ENCODE measurements around the gene COMMD8. TPM values are rescaled to one million over a fixed set of nuclear protein-coding genes. Genes with fewer than 3 reads are reported as not detected.
A peak's percentile ranks its signal among the peaks of the same experiment; 100 is the strongest.

The COMMD8 gene
- total RNA-seq, 1 experiment from 2014 or later, result 62.1 TPM

DNA sequence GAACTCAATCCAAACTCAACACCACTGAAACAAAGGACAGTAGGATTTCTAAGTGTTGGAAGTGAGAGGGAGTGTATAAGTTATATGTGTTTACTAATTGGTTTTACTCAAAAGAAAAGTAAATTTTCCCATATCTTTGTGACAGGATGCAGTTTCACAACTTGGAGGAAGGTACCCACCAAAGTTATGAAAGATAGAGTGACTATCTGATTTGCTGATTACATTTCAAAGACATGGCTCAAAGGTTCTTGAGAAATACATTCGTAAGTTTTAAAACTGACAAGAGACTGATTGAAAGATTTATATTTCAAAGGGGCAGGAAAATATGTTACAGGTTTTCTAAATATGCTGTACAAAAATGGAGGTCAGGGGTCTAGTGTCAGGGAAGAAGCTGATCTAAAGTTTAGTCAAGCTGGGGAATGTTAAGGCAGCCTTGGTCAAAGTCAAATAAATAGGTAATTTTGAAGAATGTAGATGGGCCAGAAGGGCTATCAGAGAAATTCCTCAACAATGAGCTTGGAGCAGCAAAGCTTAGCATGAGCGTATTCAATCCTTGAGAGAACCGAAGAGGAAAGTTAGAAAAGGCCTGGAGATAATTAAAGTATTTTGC lies 9.7 kb upstream of the COMMD8 start:
- no peak for DNase-seq (ENCODE audit: low read depth)

GRCh38 chr4:47471591-47471990 lies 8.1 kb upstream of the COMMD8 start:
- DNase-seq (ENCODE audit: low read depth), result no peak

- DNase-seq (ENCODE audit: low read depth), result no peak
These were observed 7.6 kb upstream of the COMMD8 start for GRCh38 chr4:47471064-47471463.

DNA sequence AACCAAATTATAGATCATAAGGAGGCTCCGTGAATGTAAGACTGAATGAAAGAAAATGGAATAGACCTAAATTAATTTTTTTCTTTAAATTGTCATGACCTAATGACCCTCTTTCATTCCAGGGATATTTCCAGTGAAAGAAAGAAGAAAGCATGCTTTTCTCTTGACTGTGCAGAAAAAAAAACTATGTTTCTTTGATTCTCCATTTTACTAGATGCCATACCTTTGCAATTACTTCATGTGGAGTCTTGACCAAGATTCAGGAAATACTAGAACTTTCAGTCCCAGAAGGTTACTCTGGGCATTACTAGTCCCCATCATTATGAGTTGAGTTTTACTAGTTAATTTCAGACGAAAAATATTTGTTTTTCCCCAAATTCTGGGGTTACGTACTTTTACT lies 6.4 kb upstream of the COMMD8 start:
- DNase-seq (ENCODE audit: low read depth), result peak; percentile 22

GRCh38 chr4:47468706-47469365 lies 5.3 kb upstream of the COMMD8 start:
- no peak for DNase-seq (ENCODE audit: low read depth)

- no peak for DNase-seq (ENCODE audit: low read depth)
These were observed 2.7 kb upstream of the COMMD8 start for GRCh38 chr4:47466056-47466785.

GRCh38 chr4:47465004-47465403 lies 1.5 kb upstream of the COMMD8 start:
- no peak for DNase-seq (ENCODE audit: low read depth)

DNA sequence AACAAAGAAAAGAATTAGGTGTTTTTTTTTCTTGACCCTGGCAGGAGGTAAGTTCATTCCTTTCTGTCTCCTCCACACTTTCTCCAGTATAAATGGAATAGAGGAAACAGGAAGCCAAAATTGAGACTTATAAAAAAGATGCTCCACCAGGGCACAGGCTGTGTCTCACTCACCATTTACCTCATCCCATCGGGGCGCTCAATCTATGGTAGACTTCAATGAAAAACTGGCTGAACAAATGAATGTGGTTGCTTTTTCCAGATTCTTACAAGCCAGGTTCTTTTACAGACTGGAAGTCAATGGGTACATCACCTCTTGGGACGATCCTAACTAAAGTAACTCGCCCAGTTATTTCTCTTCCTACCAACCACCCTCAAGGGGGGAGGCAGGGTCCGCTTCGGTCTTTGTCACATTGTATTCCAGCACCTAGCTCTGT lies 685 bp downstream of the COMMD8 start:
- no peak for DNase-seq (ENCODE audit: low read depth)

GRCh38 chr4:47451657-47452056 lies 11.8 kb downstream of the COMMD8 start:
- no peak for DNase-seq (ENCODE audit: low read depth)

DNA sequence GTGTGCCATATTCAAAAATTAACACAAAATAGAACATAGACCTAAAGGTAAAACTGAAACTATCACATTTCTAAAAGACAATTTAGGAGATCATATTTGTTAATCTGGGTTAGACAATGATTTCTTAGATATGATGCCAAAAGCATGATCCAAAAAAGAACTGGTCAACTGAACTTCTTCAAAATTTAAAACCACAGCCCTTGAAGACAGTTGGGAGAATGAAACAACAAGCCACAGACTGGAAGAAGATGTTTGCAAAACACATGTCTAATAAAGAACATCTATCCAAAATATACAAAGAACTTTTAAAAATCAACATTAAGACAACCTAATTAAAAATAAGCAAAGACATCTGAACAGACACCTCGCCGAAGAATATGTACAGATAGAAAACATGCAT lies 19.5 kb downstream of the COMMD8 start:
- no peak for DNase-seq (ENCODE audit: low read depth)

- no peak for DNase-seq (ENCODE audit: low read depth)
These were observed 20.5 kb downstream of the COMMD8 start for GRCh38 chr4:47442980-47443379.

DNA sequence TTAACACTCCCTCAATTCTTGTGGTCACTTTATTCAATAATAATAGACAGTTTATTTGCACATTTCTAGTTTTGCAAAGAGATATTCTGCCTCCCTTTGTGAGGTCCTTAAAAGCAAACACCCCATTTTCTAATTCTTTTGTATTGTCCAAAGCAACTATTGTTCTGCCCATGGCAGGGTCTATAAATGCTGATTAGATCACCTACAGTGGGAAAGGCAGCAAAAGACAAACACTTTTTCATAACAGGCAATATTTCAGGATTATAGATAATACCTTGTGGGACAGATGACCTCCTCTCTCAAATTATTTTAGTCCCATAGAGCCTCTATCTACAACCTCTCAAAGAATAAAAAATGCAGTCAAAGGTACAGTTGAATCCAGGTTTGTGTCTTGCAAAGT lies 28.6 kb downstream of the COMMD8 start:
- no peak for DNase-seq (ENCODE audit: low read depth)

DNA sequence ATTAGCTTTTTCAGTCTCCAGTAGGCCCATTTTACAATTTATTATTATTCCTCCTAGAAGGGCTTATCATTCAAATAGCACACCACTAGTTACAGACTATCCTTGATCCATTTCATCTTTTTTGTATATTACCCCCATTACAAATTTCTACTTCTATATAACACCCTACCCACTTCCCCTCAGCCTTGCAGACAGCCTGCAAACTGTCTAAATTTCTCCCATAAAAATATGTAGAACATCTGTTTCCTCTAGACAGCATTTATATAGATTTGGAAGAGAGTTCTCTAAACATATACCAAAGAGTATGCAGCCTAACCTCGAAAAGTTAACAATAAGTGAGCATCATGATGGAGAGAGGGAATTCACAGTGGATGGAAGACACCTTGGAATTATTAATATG lies 30.8 kb downstream of the COMMD8 start:
- no peak for DNase-seq (ENCODE audit: low read depth)

GRCh38 chr4:47427935-47428334 lies 35.6 kb downstream of the COMMD8 start:
- DNase-seq (ENCODE audit: low read depth), result no peak

DNA sequence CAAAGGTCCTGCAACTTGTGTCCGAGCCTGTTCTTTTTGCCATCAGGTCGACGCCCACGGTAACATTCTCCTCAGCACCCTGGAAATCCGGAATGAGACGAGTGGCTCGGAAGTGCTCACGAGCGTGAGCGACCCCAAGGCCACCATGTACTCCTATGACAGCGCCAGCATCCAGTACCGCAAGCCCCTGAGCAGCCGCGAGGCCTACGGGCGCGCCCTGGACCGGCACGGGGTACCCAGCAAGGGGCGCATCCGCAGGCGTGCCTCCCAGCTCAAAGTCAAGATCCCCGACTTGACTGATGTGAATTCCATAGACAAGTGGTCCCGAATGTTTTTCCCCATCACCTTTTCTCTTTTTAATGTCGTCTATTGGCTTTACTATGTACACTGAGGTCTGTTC lies 37.9 kb downstream of the COMMD8 start:
- no peak for DNase-seq (ENCODE audit: low read depth)

GRCh38 chr4:47419296-47419695 lies 44.2 kb downstream of the COMMD8 start:
- DNase-seq (ENCODE audit: low read depth), result no peak

GRCh38 chr4:47418147-47418546 lies 45.4 kb downstream of the COMMD8 start:
- no peak for DNase-seq (ENCODE audit: low read depth)

DNA sequence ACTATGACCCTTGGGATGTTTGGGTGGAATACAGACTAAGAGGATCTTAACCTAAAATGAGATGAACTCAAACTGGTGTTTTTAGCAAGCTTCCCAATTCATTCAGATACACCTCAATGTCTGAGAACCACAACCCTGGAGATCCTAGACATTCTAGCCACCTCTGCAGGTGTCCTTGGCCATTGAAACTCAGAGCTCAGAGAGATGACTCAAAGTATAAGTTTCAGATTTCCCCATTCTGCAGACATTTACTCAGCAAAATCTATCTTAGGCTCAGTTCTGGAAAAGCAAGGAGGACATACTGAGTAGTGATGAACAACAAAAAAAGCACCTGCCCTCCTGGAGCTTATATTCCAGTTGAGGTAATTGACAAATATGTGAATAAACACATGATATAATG lies 47.8 kb downstream of the COMMD8 start:
- DNase-seq (ENCODE audit: low read depth), result no peak

- DNase-seq (ENCODE audit: low read depth), result no peak
These were observed 50.0 kb downstream of the COMMD8 start for GRCh38 chr4:47413521-47413920.

DNA sequence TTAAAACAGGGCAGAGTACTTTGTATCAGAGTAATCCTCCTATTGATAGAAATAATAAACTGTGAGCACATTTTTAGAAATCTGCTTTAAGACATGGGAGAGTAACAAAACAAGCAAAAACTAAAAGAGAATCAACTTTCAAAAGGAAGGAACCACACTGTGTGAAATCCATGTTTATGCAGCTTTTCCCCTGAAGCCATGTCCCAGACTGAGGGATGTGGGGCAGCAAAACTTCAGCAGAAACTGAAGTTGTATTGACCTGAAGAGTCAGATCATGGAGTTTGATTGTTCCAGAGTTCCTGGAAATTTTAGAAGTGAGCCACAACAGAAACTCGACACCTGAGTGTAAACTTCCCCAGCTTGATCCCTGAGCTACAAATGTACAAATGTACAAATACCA lies 53.2 kb downstream of the COMMD8 start:
- peak; percentile 13 for DNase-seq (ENCODE audit: low read depth)

GRCh38 chr4:47406408-47406807 lies 57.1 kb downstream of the COMMD8 start:
- DNase-seq (ENCODE audit: low read depth), result no peak
